ENCODE results near the gene OBSCN.

DNA sequence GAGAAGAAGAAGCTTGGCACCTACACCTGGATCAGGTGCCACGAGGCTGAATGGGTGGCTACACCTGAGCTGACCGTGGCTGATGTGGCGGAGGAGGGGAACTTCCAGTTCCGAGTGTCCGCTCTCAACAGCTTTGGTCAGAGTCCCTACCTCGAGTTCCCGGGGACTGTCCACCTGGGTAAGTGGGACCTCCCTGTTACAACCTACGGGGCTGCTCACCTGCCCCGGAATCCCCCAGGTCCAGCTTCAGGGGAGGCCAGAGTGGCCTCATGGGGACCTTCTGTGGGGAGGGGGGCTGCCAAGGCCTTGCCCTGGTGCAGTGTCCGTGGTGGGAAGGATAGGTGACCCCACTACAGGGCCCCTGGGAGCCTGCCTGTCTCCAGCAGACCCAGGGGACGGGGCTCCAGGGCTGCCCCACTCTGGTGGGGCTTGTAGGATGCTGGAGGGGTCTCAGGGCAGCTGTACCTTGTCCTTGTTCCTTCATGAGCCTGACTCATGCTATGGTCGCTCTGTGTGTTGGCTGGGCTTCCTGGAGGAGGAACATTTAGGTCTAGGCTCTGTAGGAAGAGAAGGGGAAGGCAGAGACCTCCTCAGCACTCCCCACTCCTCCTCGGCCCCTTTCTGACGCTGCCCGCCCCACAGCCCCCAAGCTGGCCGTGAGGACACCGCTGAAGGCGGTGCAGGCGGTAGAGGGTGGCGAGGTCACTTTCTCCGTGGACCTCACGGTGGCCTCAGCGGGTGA, 7.2 kb downstream of the OBSCN start:
- no peak for TF ChIP-seq PAX5 (IDR thresholded peaks at IDR 0.05; ENCODE audit: borderline replicate concordance, low read depth, low read length)
- TF ChIP-seq, protein P1, sequence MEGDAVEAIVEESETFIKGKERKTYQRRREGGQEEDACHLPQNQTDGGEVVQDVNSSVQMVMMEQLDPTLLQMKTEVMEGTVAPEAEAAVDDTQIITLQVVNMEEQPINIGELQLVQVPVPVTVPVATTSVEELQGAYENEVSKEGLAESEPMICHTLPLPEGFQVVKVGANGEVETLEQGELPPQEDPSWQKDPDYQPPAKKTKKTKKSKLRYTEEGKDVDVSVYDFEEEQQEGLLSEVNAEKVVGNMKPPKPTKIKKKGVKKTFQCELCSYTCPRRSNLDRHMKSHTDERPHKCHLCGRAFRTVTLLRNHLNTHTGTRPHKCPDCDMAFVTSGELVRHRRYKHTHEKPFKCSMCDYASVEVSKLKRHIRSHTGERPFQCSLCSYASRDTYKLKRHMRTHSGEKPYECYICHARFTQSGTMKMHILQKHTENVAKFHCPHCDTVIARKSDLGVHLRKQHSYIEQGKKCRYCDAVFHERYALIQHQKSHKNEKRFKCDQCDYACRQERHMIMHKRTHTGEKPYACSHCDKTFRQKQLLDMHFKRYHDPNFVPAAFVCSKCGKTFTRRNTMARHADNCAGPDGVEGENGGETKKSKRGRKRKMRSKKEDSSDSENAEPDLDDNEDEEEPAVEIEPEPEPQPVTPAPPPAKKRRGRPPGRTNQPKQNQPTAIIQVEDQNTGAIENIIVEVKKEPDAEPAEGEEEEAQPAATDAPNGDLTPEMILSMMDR (IDR thresholded peaks at IDR 0.05 in 2 of 3, conservative IDR thresholded peaks at IDR 0.05 in 1 of 3; ENCODE audit: control insufficient read depth in 2 of 3, extremely low read depth in 1 of 3, insufficient read depth in 1 of 3, low read depth in 3 of 3, low read length in 3 of 3), result no peak
